Fibroblast of lung (primary cell): ENCODE measurements around the gene NEU2. TPM values are rescaled to one million over a fixed set of nuclear protein-coding genes. Genes with fewer than 3 reads are reported as not detected.

Experiments
- DNase-seq, 2 donors: peaks; one replicate each; pipeline versions ENCODE4 v3.0.0 to v3.0.0-alpha.2; 2010; ENCODE audit warnings: low read depth in 2 of 2
- H2AFZ ChIP-seq: 2 replicates; pipeline ENCODE4 v1.5.1; 2012; ENCODE audit warnings: low read length, control low read depth, inconsistent platforms
- H3K27ac ChIP-seq: 2 replicates; pipeline ENCODE4 v1.5.1; 2011; ENCODE audit warnings: low read length, control low read depth; ENCODE audit not compliant: insufficient read depth
- H3K27me3 ChIP-seq: 2 replicates; pipeline ENCODE4 v1.5.1; 2011; ENCODE audit warnings: mild to moderate bottlenecking, low read length; ENCODE audit not compliant: control insufficient read depth, insufficient read depth
- H3K36me3 ChIP-seq: 2 replicates; pipeline ENCODE4 v1.5.1; 2011; ENCODE audit warnings: low read length; ENCODE audit not compliant: control insufficient read depth, insufficient read depth
- H3K4me1 ChIP-seq: 2 replicates; pipeline ENCODE4 v1.5.1; 2011; ENCODE audit warnings: low read length; ENCODE audit not compliant: control insufficient read depth, insufficient read depth; ENCODE audit errors: extremely low read depth
- H3K4me2 ChIP-seq: 2 replicates; pipeline ENCODE4 v1.5.1; 2011; ENCODE audit warnings: low read length, control low read depth; ENCODE audit not compliant: insufficient read depth; ENCODE audit errors: extremely low read depth
- H3K4me3 ChIP-seq, 4 experiments: fragments of 200-600 bp in 1 of 4; sonication (generic) in 1 of 4; replicated peaks in 1 of 4; 2 replicates each; pipeline ENCODE4 v1.5.1; 2011 to 2016; ENCODE audit warnings: low read length in 4 of 4, low read depth in 3 of 4, mild to moderate bottlenecking in 3 of 4, control low read depth in 2 of 4, inconsistent platforms in 1 of 4, mixed read lengths in 1 of 4; ENCODE audit not compliant: insufficient read depth in 1 of 4; ENCODE audit errors: control extremely low read depth in 1 of 4
- H3K79me2 ChIP-seq: 2 replicates; pipeline ENCODE4 v1.5.1; 2012; ENCODE audit warnings: mild to moderate bottlenecking, low read length, inconsistent platforms; ENCODE audit not compliant: control insufficient read depth, insufficient read depth
- H3K9ac ChIP-seq: 2 replicates; pipeline ENCODE4 v1.5.1; 2011; ENCODE audit warnings: mild to moderate bottlenecking, low read length, control low read depth; ENCODE audit not compliant: insufficient read depth
- H3K9me3 ChIP-seq: 2 replicates; pipeline ENCODE4 v1.5.1; 2012; ENCODE audit warnings: low read depth, low read length; ENCODE audit not compliant: control insufficient read depth, insufficient read depth
- H4K20me1 ChIP-seq: 2 replicates; pipeline ENCODE4 v1.5.1; 2011; ENCODE audit warnings: low read length; ENCODE audit not compliant: control insufficient read depth, insufficient read depth; ENCODE audit errors: extremely low read depth
- EZH2 ChIP-seq: IDR thresholded peaks from 2 replicates; pipeline ENCODE4 v1.5.1; 2012; ENCODE audit warnings: low read length, control low read depth, mild to moderate bottlenecking; ENCODE audit errors: missing control alignments
- polyA plus RNA-seq, 2 donors: library from polyadenylated mRNA; depleted of rRNA in 1 of 2; stranded (reverse) in 1 of 2; unstranded in 1 of 2; fragments of >200 nt; gene quantifications; 2 replicates each; pipeline ENCODE4 v1.2.1, GENCODE V29; 2011 to 2012; ENCODE audit warnings: missing spikeins in 1 of 2
- total RNA-seq: library from RNA; depleted of rRNA; stranded (reverse); fragments of >200 nt; gene quantifications from 2 replicates; pipeline ENCODE4 v1.2.1, GENCODE V29; 2014
- TF ChIP-seq, protein P1 (sequence below), 2 donors: IDR thresholded peaks in 1 of 2; conservative IDR thresholded peaks in 1 of 2; 1 replicate in 1 of 2; 2 replicates in 1 of 2; pipeline ENCODE4 v1.5.1; 2011 to 2012; ENCODE audit warnings: low read length in 2 of 2, control low read depth in 1 of 2, inconsistent platforms in 1 of 2, low read depth in 1 of 2, mild to moderate bottlenecking in 1 of 2

Gene NEU2
- total and polyA plus RNA-seq, 2 donors (not counting 1 experiment from before 2014, with no cell fraction given): not detected

DNA sequence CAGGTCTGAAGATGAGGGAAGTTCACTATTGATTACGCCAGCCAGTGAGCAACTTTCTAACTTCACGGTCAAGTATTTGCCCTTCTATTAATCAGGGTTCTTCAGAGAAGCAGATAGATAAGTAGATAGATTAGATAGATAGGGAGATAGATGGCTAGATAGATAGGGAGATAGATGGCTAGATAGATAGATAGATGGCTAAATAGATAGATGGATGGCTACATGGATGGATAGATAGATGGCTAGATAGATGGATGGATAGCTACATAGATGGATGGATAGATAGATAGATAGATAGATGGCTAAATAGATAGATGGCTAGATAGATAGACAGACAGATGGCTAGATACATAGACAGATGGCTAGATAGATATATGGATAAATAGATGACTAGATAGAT lies 22.9 kb downstream of the NEU2 start:
- H3K36me3 ChIP-seq: no peaks in the 10 kb centered on the region
- H3K79me2 ChIP-seq: no peaks in the 10 kb centered on the region
- H3K27ac ChIP-seq: no peak overlapping the region
- no peaks in the 10 kb centered on the region for H4K20me1 ChIP-seq
- H3K27me3 ChIP-seq: peaks cover 8% of the 10 kb centered on the region
- DNase-seq: no peak
- TF ChIP-seq, protein P1, sequence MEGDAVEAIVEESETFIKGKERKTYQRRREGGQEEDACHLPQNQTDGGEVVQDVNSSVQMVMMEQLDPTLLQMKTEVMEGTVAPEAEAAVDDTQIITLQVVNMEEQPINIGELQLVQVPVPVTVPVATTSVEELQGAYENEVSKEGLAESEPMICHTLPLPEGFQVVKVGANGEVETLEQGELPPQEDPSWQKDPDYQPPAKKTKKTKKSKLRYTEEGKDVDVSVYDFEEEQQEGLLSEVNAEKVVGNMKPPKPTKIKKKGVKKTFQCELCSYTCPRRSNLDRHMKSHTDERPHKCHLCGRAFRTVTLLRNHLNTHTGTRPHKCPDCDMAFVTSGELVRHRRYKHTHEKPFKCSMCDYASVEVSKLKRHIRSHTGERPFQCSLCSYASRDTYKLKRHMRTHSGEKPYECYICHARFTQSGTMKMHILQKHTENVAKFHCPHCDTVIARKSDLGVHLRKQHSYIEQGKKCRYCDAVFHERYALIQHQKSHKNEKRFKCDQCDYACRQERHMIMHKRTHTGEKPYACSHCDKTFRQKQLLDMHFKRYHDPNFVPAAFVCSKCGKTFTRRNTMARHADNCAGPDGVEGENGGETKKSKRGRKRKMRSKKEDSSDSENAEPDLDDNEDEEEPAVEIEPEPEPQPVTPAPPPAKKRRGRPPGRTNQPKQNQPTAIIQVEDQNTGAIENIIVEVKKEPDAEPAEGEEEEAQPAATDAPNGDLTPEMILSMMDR (conservative IDR thresholded peaks at IDR 0.05 in 1 of 2, IDR thresholded peaks at IDR 0.05 in 1 of 2; ENCODE audit: low read depth in 1 of 2, low read length in 2 of 2): no peak
- TF ChIP-seq EZH2: no peak
- H3K9ac ChIP-seq: no peak overlapping the region
- H2AFZ ChIP-seq: no peak overlapping the region
- no peak overlapping the region for H3K4me3 ChIP-seq
- H3K9me3 ChIP-seq: no peaks in the 10 kb centered on the region
- no peaks in the 10 kb centered on the region for H3K4me1 ChIP-seq
- H3K4me2 ChIP-seq: no peak overlapping the region

GRCh38 chr2:233056961-233057605 lies 24.6 kb downstream of the NEU2 start:
- H3K4me1 ChIP-seq: no peaks in the 10 kb centered on the region

DNA sequence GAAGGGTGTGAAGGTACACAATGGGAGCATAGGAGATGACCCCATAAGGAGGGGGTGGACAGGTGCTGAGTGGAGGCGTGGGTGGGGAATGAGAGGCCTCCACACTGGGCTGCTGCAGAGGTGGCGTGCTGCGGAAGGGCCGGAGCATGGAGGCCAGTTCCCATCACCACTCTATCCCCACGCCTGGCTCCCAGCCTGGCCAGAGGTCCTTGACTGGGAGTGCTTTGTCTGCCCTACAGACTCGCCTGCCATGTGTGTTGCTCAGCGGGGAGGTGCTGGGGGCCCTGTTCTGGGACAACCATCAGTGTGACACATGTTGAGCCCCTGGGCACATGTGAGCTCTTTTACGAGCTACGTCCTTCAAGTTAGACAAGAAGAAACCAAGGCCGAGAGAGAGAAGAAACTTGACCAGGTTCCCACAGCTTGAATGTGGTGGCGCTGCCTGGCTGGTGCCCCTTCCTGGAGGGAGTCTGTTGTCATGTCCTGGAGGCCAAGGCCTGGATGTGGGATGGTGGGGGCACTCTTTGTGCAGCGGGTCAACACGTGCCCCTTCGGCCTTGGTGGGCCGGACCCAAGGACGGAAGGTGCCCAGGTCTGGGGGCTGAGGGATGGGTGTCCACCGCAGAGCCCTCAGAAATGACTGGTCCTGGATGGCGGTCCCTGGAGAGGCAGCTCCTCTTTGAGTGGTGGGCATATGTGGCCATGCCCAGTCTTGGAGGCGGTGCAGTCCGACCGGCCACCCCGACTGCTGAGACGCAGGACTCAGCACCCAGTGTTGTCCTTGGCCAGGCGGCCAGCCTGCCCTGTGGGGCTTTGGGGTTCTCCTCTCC lies 26.5 kb downstream of the NEU2 start:
- TF ChIP-seq, protein P1 (conservative IDR thresholded peaks at IDR 0.05 in 1 of 2, IDR thresholded peaks at IDR 0.05 in 1 of 2; ENCODE audit: low read depth in 1 of 2, low read length in 2 of 2): no peak
- no peak for TF ChIP-seq EZH2
- Histone ChIP-seq H3K4me2 (no peak overlapping the region), H3K4me1 (no peaks in the 10 kb centered on the region), H3K36me3 (no peaks in the 10 kb centered on the region), H3K9ac (no peak overlapping the region), H3K27ac (no peak overlapping the region), H4K20me1 (no peaks in the 10 kb centered on the region), H3K79me2 (no peaks in the 10 kb centered on the region), H2AFZ (no peak overlapping the region), H3K9me3 (no peaks in the 10 kb centered on the region), H3K27me3 (peaks cover 8% of the 10 kb centered on the region), H3K4me3 (no peak overlapping the region)
- DNase-seq: no peak

More at GRCh38 chr2:233056961-233057605, 24.6 kb downstream of the NEU2 start:
- Histone ChIP-seq H3K9me3 (no peaks in the 10 kb centered on the region), H3K9ac (no peak overlapping the region), H3K27me3 (peaks cover 8% of the 10 kb centered on the region), H3K27ac (no peak overlapping the region), H3K79me2 (no peaks in the 10 kb centered on the region), H3K36me3 (no peaks in the 10 kb centered on the region), H4K20me1 (no peaks in the 10 kb centered on the region), H3K4me2 (no peak overlapping the region), H3K4me3 (no peak overlapping the region), H2AFZ (no peak overlapping the region)
- TF ChIP-seq, protein P1 (conservative IDR thresholded peaks at IDR 0.05 in 1 of 2, IDR thresholded peaks at IDR 0.05 in 1 of 2; ENCODE audit: low read depth in 1 of 2, low read length in 2 of 2): no peak
- TF ChIP-seq EZH2: no peak
- no peak for DNase-seq
